HEK293 (cell line): ENCODE measurements around the gene SPATA16.

Experiments
- CTCF ChIA-PET: fragments of 350-600 bp; formaldehyde crosslinking; extraction: SDS; loops from one replicate; lab custom pipeline; 2021; ENCODE audit warnings: antibody characterized with exemption; lab: Yijun Ruan, JAX
- POLR2A ChIA-PET: fragments of 300-600 bp; formaldehyde crosslinking; extraction: SDS; loops from one replicate; lab custom pipeline; 2020; ENCODE audit warnings: antibody characterized with exemption, inconsistent platforms; lab: Yijun Ruan, JAX
- H3K27ac ChIP-seq: fragments of 200-500 bp; sonication (Bioruptor generic); 2 replicates; pipeline ENCODE4 v1.5.1; 2014; ENCODE audit warnings: low read depth, low read length, control low read depth, inconsistent platforms; ENCODE audit errors: extremely low read depth
- H3K36me3 ChIP-seq, 2 experiments: fragments of 200-500 bp in 1 of 2; sonication (Bioruptor generic) in 1 of 2; 1 replicate in 1 of 2; 2 replicates in 1 of 2; pipeline ENCODE4 v1.5.1; 2014 to 2017; ENCODE audit warnings: inconsistent platforms in 2 of 2, low read length in 2 of 2; ENCODE audit not compliant: control insufficient read depth in 2 of 2, insufficient read depth in 1 of 2
- H3K4me1 ChIP-seq: fragments of 200-500 bp; sonication (Bioruptor generic); 2 replicates; pipeline ENCODE4 v1.5.1; 2014; ENCODE audit warnings: mild to moderate bottlenecking, low read length, inconsistent platforms; ENCODE audit not compliant: control insufficient read depth, insufficient read depth
- H3K4me3 ChIP-seq: 2 replicates; pipeline ENCODE4 v1.5.1; 2011; ENCODE audit warnings: low read depth, mild to moderate bottlenecking, control low read depth, low read length, moderate library complexity
- H3K9me3 ChIP-seq: fragments of 200-500 bp; sonication (Bioruptor generic); 2 replicates; pipeline ENCODE4 v1.5.1; 2014; ENCODE audit warnings: low read depth, low read length, inconsistent platforms; ENCODE audit not compliant: control insufficient read depth, insufficient read depth
- BCL11A ChIP-seq: fragments of 450-650 bp; formaldehyde crosslinking; IDR thresholded peaks from 2 replicates; pipeline ENCODE4 v1.5.1; 2016; ENCODE audit warnings: low read depth, missing biosample characterization, missing genetic modification characterization
- HOXD13 ChIP-seq: sonication (generic); formaldehyde crosslinking; IDR thresholded peaks from 2 replicates; pipeline ENCODE4 v1.8.0; 2022; ENCODE audit warnings: missing genetic modification reagents, borderline replicate concordance
- IKZF3 ChIP-seq: fragments of 450-650 bp; IDR thresholded peaks from 2 replicates; pipeline ENCODE4 v1.5.0; 2018; ENCODE audit warnings: missing biosample characterization, mild to moderate bottlenecking, missing genetic modification characterization, moderate library complexity
- KLF16 ChIP-seq: fragments of 450-650 bp; formaldehyde crosslinking; IDR thresholded peaks from 2 replicates; pipeline ENCODE4 v1.5.1; 2017; ENCODE audit warnings: missing biosample characterization, missing genetic modification characterization
- YY2 ChIP-seq: fragments of 450-650 bp; formaldehyde crosslinking; IDR thresholded peaks from 2 replicates; pipeline ENCODE4 v1.5.1; 2016; ENCODE audit warnings: missing biosample characterization, missing genetic modification characterization
- ZBTB8A ChIP-seq: fragments of 450-650 bp; formaldehyde crosslinking; IDR thresholded peaks from 2 replicates; pipeline ENCODE4 v1.5.1; 2016; ENCODE audit warnings: missing biosample characterization, missing genetic modification characterization
- ZFP3 ChIP-seq: fragments of 450-650 bp; formaldehyde crosslinking; IDR thresholded peaks from 2 replicates; pipeline ENCODE4 v1.5.1; 2016; ENCODE audit warnings: low read depth, missing biosample characterization, missing genetic modification characterization
- ZNF146 ChIP-seq: fragments of 450-650 bp; formaldehyde crosslinking; IDR thresholded peaks from 2 replicates; pipeline ENCODE4 v1.5.1; 2016; ENCODE audit warnings: missing biosample characterization, missing genetic modification characterization
- ZNF16 ChIP-seq: fragments of 450-650 bp; formaldehyde crosslinking; IDR thresholded peaks from 2 replicates; pipeline ENCODE4 v1.5.1; 2016; ENCODE audit warnings: low read depth, missing biosample characterization, missing genetic modification characterization
- ZNF274 ChIP-seq, 2 experiments: fragments of 200-500 bp in 1 of 2; fragments of 450-650 bp in 1 of 2; sonication (Bioruptor generic) in 1 of 2; formaldehyde crosslinking in 1 of 2; IDR thresholded peaks; 2 replicates each; pipeline versions ENCODE4 v1.5.1 to v1.6.1; 2014 to 2016; ENCODE audit warnings: borderline replicate concordance in 1 of 2, inconsistent platforms in 1 of 2, low read length in 1 of 2, missing biosample characterization in 1 of 2, missing genetic modification characterization in 1 of 2
- ZNF292 ChIP-seq: fragments of 450-650 bp; formaldehyde crosslinking; IDR thresholded peaks from 2 replicates; pipeline ENCODE4 v1.5.1; 2016; ENCODE audit warnings: low read depth, missing biosample characterization, missing genetic modification characterization, borderline replicate concordance
- ZNF404 ChIP-seq: fragments of 450-650 bp; formaldehyde crosslinking; IDR thresholded peaks from 2 replicates; pipeline ENCODE4 v1.5.1; 2017; ENCODE audit warnings: missing biosample characterization, missing genetic modification characterization
- ZNF473 ChIP-seq: fragments of 450-650 bp; formaldehyde crosslinking; IDR thresholded peaks from 2 replicates; pipeline ENCODE4 v1.5.1; 2017; ENCODE audit warnings: missing biosample characterization, missing genetic modification characterization
- ZNF501 ChIP-seq: fragments of 450-650 bp; formaldehyde crosslinking; IDR thresholded peaks from 2 replicates; pipeline ENCODE4 v1.5.1; 2016; ENCODE audit warnings: missing biosample characterization, missing genetic modification characterization
- ZNF585B ChIP-seq: fragments of 450-650 bp; formaldehyde crosslinking; IDR thresholded peaks from 2 replicates; pipeline ENCODE4 v1.5.1; 2016; ENCODE audit warnings: missing biosample characterization, missing genetic modification characterization
- ZNF701 ChIP-seq: fragments of 450-650 bp; formaldehyde crosslinking; IDR thresholded peaks from 2 replicates; pipeline ENCODE4 v1.5.1; 2016; ENCODE audit warnings: missing biosample characterization, missing genetic modification characterization
- ZNF776 ChIP-seq: fragments of 450-650 bp; formaldehyde crosslinking; IDR thresholded peaks from 2 replicates; pipeline ENCODE4 v1.5.0; 2017; ENCODE audit warnings: missing biosample characterization, missing genetic modification characterization, borderline replicate concordance
- TF ChIP-seq, protein P1 (sequence below): fragments of 450-650 bp; formaldehyde crosslinking; IDR thresholded peaks from 2 replicates; pipeline ENCODE4 v1.5.1; 2016; ENCODE audit warnings: missing biosample characterization, missing genetic modification characterization
- TF ChIP-seq, protein P2 (sequence below): fragments of 450-650 bp; formaldehyde crosslinking; optimal IDR thresholded peaks from 2 replicates; pipeline ENCODE3; 2016; ENCODE audit warnings: missing biosample characterization, mild to moderate bottlenecking, missing genetic modification characterization
- TF ChIP-seq, protein P3 (sequence below): fragments of 450-650 bp; formaldehyde crosslinking; IDR thresholded peaks from 2 replicates; pipeline ENCODE4 v1.5.1; 2016; ENCODE audit warnings: missing biosample characterization, missing genetic modification characterization, borderline replicate concordance
- TF ChIP-seq, protein P4 (sequence below): fragments of 450-650 bp; formaldehyde crosslinking; IDR thresholded peaks from 2 replicates; pipeline ENCODE4 v1.5.1; 2017; ENCODE audit warnings: missing biosample characterization, missing genetic modification characterization
- TF ChIP-seq, protein P5 (sequence below): fragments of 450-650 bp; formaldehyde crosslinking; IDR thresholded peaks from 2 replicates; pipeline ENCODE4 v1.5.1; 2016; ENCODE audit warnings: missing biosample characterization, missing genetic modification characterization
- TF ChIP-seq, protein P6 (sequence below): fragments of 450-650 bp; formaldehyde crosslinking; IDR thresholded peaks from 2 replicates; pipeline ENCODE4 v1.5.1; 2016; ENCODE audit warnings: missing biosample characterization, missing genetic modification characterization, low read depth

Gene SPATA16

DNA sequence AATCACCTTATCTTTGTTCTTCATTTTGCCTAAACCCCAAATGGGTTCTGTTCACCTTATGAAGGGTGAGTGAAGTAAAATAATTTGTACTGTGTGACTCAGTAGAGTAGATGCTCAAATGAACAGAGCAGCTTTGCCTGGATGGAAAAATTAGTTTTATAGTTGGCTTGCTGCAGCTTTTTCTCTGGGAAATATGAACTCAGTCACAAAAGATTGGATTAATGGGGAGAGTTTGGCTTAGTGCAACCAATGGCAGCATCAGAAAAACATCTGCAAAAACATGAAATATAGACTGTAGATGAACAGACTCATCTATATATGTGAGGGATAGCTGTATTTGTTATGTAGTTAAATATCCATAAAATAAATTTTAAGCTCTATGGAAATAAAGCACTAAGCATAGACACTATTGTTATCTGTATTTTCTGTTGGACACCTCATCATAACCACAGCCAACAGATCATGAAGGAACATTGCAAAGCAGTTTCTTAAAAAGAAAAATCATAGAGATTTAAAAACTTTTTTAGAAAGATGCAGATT lies 209.2 kb downstream of the SPATA16 start (continued):
- TF ChIP-seq, protein P1, sequence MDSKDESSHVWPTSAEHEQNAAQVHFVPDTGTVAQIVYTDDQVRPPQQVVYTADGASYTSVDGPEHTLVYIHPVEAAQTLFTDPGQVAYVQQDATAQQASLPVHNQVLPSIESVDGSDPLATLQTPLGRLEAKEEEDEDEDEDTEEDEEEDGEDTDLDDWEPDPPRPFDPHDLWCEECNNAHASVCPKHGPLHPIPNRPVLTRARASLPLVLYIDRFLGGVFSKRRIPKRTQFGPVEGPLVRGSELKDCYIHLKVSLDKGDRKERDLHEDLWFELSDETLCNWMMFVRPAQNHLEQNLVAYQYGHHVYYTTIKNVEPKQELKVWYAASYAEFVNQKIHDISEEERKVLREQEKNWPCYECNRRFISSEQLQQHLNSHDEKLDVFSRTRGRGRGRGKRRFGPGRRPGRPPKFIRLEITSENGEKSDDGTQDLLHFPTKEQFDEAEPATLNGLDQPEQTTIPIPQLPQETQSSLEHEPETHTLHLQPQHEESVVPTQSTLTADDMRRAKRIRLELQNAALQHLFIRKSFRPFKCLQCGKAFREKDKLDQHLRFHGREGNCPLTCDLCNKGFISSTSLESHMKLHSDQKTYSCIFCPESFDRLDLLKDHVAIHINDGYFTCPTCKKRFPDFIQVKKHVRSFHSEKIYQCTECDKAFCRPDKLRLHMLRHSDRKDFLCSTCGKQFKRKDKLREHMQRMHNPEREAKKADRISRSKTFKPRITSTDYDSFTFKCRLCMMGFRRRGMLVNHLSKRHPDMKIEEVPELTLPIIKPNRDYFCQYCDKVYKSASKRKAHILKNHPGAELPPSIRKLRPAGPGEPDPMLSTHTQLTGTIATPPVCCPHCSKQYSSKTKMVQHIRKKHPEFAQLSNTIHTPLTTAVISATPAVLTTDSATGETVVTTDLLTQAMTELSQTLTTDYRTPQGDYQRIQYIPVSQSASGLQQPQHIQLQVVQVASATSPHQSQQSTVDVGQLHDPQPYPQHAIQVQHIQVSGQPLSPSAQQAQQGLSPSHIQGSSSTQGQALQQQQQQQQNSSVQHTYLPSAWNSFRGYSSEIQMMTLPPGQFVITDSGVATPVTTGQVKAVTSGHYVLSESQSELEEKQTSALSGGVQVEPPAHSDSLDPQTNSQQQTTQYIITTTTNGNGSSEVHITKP: no peak
- no peak for TF ChIP-seq ZFP3 (tag by site-specific recombination)
- TF ChIP-seq, protein P2, sequence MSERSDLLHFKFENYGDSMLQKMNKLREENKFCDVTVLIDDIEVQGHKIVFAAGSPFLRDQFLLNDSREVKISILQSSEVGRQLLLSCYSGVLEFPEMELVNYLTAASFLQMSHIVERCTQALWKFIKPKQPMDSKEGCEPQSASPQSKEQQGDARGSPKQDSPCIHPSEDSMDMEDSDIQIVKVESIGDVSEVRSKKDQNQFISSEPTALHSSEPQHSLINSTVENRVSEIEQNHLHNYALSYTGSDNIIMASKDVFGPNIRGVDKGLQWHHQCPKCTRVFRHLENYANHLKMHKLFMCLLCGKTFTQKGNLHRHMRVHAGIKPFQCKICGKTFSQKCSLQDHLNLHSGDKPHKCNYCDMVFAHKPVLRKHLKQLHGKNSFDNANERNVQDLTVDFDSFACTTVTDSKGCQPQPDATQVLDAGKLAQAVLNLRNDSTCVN (tag by site-specific recombination): no peak
- TF ChIP-seq ZNF701 (tag by site-specific recombination): no peak
- TF ChIP-seq ZNF501 (tag by site-specific recombination): no peak
- TF ChIP-seq ZNF585B (tag by site-specific recombination): no peak
- TF ChIP-seq BCL11A (tag by site-specific recombination): no peak
- TF ChIP-seq ZNF146: no peak
- no peak for TF ChIP-seq YY2 (tag by site-specific recombination)
- TF ChIP-seq, all 188 proteins: peak for 0

DNA sequence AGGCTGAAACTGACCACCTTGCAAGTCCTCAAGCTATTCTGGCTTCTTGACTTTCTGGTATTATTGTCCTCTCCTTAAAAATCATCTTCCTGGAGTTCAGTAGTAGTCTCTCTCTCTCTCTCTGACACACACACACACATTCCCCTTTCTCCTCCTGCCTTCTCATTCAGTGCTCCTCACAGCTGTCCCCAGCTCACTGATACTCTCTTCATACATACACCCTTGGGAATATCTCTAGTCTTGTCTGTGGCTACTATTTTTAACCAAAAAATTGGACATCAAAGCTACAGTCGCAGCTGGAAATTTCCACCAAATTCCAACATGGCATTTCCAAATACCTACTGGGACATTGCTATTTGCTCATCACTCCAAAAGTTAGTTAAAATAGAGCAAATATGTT lies 211.6 kb downstream of the SPATA16 start:
- ChIA-PET POLR2A (no interaction called here), CTCF (no interaction called here)
- Histone ChIP-seq H3K27ac (no peak overlapping the region), H3K9me3 (no peaks in the 10 kb centered on the region), H3K4me3 (no peak overlapping the region), H3K36me3 (no peaks in the 10 kb centered on the region), H3K4me1 (no peaks in the 10 kb centered on the region)
- TF ChIP-seq, protein P3, sequence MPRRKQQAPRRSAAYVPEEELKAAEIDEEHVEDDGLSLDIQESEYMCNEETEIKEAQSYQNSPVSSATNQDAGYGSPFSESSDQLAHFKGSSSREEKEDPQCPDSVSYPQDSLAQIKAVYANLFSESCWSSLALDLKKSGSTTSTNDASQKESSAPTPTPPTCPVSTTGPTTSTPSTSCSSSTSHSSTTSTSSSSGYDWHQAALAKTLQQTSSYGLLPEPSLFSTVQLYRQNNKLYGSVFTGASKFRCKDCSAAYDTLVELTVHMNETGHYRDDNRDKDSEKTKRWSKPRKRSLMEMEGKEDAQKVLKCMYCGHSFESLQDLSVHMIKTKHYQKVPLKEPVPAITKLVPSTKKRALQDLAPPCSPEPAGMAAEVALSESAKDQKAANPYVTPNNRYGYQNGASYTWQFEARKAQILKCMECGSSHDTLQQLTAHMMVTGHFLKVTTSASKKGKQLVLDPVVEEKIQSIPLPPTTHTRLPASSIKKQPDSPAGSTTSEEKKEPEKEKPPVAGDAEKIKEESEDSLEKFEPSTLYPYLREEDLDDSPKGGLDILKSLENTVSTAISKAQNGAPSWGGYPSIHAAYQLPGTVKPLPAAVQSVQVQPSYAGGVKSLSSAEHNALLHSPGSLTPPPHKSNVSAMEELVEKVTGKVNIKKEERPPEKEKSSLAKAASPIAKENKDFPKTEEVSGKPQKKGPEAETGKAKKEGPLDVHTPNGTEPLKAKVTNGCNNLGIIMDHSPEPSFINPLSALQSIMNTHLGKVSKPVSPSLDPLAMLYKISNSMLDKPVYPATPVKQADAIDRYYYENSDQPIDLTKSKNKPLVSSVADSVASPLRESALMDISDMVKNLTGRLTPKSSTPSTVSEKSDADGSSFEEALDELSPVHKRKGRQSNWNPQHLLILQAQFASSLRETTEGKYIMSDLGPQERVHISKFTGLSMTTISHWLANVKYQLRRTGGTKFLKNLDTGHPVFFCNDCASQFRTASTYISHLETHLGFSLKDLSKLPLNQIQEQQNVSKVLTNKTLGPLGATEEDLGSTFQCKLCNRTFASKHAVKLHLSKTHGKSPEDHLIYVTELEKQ (tag by site-specific recombination): no peak
- TF ChIP-seq, protein P4, sequence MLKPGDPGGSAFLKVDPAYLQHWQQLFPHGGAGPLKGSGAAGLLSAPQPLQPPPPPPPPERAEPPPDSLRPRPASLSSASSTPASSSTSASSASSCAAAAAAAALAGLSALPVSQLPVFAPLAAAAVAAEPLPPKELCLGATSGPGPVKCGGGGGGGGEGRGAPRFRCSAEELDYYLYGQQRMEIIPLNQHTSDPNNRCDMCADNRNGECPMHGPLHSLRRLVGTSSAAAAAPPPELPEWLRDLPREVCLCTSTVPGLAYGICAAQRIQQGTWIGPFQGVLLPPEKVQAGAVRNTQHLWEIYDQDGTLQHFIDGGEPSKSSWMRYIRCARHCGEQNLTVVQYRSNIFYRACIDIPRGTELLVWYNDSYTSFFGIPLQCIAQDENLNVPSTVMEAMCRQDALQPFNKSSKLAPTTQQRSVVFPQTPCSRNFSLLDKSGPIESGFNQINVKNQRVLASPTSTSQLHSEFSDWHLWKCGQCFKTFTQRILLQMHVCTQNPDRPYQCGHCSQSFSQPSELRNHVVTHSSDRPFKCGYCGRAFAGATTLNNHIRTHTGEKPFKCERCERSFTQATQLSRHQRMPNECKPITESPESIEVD (tag by site-specific recombination): no peak
- TF ChIP-seq ZNF473 (tag by site-specific recombination) (no peak), ZNF274 (IDR thresholded peaks at IDR 0.05; ENCODE audit: low read length) (no peak), ZNF274 (tag by site-specific recombination; IDR thresholded peaks at IDR 0.05; ENCODE audit: borderline replicate concordance) (no peak), ZNF16 (tag by site-specific recombination) (no peak), ZNF292 (tag by site-specific recombination) (no peak), ZNF404 (no peak), ZNF585B (tag by site-specific recombination) (no peak), ZBTB8A (tag by site-specific recombination) (no peak), KLF16 (tag by site-specific recombination) (no peak), ZNF776 (tag by site-specific recombination) (no peak), HOXD13 (CRISPR knock-in tag) (no peak), IKZF3 (tag by site-specific recombination) (no peak)
- TF ChIP-seq, protein P5, sequence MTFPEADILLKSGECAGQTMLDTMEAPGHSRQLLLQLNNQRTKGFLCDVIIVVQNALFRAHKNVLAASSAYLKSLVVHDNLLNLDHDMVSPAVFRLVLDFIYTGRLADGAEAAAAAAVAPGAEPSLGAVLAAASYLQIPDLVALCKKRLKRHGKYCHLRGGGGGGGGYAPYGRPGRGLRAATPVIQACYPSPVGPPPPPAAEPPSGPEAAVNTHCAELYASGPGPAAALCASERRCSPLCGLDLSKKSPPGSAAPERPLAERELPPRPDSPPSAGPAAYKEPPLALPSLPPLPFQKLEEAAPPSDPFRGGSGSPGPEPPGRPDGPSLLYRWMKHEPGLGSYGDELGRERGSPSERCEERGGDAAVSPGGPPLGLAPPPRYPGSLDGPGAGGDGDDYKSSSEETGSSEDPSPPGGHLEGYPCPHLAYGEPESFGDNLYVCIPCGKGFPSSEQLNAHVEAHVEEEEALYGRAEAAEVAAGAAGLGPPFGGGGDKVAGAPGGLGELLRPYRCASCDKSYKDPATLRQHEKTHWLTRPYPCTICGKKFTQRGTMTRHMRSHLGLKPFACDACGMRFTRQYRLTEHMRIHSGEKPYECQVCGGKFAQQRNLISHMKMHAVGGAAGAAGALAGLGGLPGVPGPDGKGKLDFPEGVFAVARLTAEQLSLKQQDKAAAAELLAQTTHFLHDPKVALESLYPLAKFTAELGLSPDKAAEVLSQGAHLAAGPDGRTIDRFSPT: no peak
- TF ChIP-seq, protein P6, sequence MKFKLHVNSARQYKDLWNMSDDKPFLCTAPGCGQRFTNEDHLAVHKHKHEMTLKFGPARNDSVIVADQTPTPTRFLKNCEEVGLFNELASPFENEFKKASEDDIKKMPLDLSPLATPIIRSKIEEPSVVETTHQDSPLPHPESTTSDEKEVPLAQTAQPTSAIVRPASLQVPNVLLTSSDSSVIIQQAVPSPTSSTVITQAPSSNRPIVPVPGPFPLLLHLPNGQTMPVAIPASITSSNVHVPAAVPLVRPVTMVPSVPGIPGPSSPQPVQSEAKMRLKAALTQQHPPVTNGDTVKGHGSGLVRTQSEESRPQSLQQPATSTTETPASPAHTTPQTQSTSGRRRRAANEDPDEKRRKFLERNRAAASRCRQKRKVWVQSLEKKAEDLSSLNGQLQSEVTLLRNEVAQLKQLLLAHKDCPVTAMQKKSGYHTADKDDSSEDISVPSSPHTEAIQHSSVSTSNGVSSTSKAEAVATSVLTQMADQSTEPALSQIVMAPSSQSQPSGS (tag by site-specific recombination): no peak
